GM19238 (cell line): Measurements from ENCODE around the gene INTS15.
"Not testable (repeated sequence)": the region's sequence is repeated elsewhere in the genome, so short reads cannot be mapped to it uniquely, and the experiment has no call there.

Experiments used
- DNase-seq: peaks from one replicate; pipeline ENCODE4 v3.0.0; 2011; ENCODE audit warnings: low spot score; ENCODE audit not compliant: insufficient read length

INTS15 gene

DNA sequence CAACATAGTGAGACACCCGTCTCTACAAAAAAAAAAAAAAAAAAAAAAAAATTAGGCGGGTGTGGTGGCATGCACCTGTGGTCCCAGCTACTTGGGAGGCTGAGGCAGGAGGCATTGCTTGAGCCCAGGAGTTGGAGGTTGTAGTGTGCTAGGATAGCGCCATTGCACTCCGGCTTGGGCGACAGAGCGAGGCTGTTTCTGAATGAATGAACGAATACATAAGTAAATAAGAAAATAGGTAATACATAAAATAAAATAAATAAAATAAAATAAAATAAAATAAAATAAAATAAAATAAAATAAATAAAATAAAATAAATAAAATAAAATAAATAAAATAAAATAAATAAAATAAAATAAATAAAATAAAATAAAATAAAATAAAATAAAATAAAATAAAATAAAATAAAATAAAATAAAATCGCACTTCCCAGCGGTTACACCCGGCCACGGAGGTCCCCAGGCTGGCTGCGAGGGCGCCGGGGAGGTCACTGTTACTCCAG, 12.9 kb upstream of the INTS15 start:
- not testable (repeated sequence) for DNase-seq

DNA sequence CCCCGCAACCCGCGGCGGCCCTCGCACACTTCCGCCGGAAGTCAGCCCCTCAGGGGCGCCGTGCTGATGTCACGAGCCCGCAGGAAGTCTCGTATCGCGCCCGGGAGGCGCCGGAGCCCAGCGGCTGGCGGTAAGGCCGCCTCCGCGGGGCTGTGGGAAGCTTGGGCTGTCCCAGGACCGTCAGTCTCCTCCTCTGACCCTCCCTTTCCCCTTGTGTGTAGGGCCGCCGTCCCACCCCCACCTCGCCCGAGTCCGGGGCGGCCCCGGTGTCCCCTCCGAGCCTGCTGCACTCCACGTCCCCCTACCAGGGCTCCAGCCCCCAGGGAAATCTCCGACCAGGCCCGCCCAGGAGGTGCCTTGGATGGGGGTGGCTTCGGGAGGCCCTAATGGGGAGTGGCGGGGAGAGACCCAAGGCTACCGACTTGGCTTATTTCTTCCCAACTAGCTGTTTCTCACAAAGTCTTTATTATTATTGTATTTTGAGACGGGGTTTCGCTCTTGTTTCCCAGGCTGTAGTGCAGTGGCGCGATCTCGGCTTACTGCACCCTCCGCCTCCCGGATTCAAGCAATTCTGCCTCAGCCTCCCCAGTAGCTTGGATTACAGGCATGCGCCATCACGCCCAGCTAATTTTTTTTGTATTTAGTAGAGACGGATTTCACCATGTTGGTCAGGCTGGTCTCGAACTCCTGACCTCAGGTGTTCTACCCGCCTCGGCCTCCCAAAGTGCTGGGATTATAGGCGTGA, 12.3 kb upstream of the INTS15 start, which contains the start of gene ZDHHC4:
ZDHHC4 (plus strand) TSS at position 86 of the 745 bp plus-strand sequence. CDS start 3,108 bp downstream, outside the sequence.
- DNase-seq: peak; percentile 98

DNA sequence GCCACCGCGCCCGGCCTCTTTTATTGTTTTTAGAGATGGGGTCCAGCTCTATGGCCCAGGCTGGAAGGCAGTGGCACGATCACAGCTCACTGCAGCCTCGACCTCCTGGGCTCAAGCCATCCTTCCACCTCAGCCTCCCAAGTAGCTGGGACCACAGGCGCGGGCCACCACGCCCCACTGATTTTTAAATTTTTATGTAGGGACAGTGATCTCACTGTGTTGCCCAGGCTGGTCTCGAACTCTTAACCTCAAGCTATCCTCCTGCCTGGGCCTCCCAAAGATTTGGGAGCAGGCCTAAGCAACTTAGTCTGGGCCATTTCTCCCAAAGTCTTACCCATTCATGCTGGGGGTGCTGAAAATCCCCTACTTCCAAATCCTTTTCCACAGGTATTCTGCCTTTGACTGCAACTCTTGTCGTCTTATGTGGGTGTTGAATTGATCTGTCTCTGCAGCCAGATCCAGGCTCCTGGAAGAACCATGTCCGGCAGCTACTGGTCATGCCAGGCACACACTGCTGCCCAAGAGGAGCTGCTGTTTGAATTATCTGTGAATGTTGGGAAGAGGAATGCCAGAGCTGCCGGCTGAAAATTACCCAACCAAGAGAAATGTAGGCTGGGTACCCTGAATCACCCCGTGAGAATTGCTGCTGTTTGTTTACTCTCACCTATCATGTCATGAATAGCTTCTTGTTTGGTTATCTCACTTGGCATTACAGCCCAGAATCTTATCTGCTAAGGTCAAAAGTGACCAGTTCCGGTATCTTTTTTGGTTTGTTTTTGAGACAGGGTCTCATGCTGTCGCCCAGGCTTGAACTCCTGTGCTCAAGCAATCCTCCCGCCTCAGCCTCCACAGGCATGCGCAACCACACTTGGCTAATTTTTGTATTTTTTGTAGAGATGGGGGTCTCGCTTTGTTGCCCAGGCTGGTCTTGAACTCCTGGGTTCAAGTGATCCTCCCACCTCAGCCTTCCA, 11.4 kb upstream of the INTS15 start:
- no peak for DNase-seq

DNA sequence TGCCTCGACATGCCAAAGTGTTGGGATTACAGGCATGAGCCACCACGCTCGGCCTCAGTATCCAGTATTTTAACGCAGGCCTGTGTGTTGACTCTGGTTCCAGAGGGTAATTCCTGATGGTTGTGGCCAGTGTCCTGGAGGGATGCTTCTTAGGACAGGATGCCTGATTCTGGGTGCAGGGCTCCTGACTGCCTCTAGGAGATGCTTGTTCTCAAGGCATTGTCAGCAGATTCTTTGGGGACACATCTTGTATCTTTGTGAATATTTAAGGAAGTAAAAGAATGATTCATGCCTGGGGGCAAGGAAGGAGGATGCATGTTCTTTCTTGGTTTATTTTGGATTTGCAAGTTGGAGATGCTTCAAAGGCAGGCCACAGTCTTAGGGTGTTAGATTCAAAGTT, 10.4 kb upstream of the INTS15 start:
- no peak for DNase-seq

DNA sequence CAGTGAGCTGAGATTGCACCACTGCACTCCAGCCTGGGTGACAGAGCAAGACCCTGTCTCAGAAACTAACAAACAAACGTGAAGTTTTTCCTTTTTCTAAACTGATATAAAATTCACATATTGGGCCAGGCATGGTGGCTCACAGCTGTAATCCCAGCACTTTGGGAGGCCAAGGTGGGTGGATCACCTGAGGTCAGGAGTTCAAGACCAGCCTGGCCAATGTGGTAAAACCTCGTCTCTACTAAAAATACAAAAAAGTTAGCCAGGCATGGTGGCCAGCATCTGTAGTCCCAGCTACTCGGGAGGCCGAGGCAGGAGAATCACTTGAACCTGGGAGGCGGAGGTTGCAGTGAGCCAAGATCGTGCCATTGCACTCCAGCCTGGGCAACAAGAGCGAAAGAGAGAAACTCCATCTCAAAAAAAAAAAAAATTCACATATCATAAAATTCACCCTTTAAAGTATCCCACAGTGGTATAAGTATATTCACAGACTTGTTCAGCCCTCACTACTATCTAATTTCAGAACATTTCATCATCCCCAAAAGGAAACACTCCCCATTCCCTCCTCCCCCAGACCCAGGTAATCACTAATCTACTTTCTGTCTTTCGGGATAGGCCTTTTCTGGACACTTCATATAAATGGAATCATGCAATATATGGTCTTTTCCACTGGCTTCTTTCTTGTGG, 3.9 kb upstream of the INTS15 start:
- DNase-seq: not testable (repeated sequence)

DNA sequence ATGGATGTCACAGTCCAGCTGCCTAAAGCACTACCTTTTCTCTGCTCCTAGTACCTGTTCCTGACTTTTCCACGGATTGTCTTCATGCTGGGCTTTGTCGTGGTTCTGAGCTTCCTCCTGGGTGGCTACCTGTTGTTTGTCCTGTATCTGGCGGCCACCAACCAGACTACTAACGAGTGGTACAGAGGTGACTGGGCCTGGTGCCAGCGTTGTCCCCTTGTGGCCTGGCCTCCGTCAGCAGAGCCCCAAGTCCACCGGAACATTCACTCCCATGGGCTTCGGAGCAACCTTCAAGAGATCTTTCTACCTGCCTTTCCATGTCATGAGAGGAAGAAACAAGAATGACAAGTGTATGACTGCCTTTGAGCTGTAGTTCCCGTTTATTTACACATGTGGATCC, 1.3 kb upstream of the INTS15 start:
- DNase-seq: no peak

DNA sequence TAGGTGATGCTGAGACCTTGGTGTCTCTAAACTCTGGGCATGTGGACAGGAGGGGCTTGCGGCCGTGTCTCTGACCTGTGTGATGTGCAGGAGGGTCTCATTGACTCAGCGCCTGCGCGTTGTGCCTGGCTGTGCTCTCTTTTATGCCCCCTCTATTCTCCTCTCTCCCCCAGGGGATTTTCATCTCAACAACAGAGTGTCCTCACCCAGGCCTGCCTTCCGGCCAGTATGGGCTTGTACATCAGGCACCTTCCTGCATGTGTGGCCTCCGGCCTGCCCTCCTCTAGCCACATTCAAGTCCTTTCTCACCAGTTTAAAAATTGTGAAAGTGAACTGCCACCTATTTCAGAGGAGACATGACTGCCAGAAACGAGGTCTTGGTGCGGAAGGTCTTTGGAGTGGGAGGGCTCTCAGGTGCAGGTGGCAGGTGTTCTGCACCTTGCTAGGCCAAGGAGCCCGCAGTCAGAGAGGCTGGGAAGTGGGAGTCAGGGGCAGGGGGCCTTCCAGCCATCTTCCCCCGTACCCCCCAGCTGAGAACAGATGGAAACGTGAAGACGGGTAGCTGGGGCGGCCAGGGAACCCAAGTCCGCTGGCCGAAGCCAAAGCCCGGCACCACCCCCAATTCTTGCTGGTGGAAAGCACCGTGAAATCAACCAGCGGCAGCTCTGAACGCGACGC, 531 bp upstream of the INTS15 start:
- no peak for DNase-seq

DNA sequence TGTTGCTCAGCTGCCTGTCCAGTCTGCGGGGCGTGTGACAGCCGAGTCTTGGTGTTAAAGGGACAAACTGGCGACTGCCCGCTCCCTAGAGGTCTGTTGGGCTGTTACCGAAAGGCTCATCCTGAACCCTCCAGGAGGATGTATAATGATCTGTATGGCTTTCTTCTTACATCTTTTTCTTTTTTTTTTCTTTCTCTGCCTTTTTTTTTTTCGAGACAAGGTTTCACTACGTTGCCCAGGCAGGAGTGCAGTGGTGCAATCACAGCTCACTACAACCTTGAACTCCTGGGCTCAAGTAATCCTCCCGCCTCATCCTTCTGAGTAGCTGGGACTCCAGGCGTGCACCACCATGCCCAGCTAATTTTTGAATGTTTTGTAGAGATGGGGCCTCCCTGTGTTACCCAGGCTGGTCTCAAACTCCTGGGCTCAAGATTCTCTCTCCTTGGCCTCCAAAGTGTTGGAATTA, 857 bp downstream of the INTS15 start:
- DNase-seq: no peak

DNA sequence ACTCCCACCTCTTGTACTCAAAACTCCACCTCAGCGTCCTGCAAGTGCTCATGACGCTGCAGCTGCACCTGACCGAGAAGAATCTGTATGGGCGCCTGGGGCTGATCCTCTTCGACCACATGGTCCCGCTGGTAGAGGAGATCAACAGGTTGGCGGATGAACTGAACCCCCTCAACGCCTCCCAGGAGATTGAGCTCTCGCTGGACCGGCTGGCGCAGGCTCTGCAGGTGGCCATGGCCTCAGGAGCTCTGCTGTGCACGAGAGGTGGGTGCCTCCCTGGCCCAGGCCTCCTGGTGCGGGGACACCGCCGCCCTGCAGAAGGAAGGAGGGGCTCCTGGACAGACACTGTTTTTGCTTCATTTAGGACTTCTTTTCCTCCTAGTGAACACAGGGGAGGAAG, 10.3 kb downstream of the INTS15 start:
- no peak for DNase-seq

DNA sequence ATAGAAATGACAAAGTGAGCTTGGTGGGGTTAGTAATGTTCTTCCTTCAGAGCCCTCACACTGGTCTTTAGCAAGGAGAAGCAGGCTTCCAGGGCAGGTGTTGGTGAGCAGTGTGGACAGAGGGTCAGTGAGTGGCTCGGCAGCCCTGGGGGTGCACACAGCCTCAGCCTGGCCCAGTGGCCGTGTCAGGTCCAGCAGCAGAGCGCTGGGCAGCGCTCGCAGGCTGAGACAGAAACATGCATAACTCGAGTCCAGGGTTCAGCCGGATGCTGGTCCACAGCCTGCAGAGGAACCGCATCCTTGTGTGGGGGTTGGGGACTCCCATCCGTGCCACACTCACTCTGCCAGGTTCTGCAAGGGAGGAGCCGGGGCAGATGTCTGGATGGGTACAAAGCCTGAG, 14.6 kb downstream of the INTS15 start:
- DNase-seq: no peak

DNA sequence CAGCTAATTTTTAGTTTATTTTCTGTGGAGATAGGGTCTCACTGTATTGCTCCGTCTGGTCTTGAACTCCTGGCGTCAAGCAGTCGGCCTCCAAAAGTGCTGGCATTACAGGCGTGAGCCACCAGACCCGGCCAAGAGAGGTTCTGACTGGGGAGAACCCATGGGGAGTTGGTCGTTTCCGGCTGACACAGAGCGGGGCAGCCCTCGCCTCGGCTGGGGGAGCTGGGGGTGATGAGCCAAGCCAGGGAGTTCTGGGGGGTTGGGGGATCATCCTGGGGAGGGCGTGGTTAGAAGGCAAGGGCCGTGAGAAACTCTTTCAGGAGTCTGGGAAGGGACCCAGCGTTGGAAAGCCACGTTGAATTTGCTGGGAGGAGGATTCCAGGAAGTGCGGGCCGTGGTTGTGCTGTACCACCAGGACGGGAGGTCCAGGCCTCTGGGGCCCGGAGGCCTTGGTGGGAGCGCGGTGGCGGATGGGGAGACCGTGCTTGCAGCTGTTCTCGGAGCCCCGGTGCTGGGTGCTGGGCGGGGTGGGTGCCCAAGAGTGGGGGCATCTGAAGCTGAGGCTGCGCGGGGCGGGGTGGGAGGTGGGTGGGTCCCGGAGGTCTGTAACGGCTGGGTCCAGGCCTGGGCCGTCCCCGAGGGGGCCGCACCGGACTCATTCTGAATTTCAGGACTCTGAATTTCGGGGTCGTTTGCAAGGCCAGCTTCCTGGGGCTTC, 17.2 kb downstream of the INTS15 start:
- no peak for DNase-seq

DNA sequence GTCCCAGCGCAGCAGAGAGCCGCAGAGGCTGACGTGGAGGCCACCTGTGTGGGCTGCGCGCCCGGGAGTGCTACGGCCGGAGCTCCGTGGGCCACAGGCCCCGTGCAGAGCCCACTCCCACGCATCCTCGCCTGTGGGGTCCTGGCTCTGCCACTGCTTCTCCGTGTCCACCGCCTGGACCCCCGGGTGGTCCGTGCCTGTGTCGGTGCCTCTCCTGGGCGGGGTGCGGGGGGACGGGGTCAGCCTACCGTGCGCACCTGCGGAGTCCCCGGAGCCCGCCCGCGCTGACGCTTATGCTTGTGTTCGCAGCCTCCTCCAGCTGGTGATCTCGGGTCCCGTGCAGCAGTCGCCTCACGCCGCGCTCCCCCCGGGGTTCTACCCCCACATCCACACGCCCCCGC, 17.8 kb downstream of the INTS15 start:
- no peak for DNase-seq

DNA sequence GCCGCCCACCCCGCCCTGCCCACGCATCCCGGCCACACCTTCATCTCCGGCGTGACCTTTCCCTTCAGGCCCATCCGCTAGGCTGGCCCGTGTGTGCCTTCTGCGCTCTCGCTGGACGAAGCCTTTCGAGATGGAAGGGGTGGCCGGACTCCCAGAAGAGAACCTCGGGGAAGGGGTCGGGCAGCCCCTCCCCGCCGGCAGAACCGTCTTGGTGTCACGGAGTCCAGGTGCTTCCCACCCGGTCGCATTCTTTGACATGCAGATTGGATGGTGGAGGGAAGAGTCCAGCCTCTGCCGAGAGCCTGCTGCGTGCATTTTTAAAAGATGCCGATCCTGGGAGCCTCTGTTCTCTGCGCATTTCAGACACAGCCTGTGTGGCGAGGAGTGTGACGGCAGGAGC, 18.3 kb downstream of the INTS15 start:
- DNase-seq: no peak

DNA sequence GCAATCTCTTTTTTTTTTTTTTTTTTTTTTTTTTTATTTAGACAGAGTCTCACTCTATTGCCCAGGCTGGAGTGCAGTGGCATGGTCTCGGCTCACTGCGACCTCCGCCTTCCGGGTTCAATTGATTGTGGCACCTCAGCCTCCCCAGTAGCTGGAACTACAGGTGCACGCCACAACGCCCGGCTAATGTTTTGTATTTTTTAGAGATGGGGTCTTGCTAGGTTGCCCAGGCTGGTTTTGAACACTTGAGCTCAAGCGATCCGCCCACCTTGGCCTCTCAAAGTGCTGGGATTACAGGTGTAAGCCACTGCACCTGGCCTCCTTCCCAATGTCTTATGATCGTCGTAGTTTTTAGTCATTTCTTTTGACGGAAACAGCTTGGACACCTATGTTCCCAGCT, 19.0 kb downstream of the INTS15 start:
- DNase-seq: no peak

DNA sequence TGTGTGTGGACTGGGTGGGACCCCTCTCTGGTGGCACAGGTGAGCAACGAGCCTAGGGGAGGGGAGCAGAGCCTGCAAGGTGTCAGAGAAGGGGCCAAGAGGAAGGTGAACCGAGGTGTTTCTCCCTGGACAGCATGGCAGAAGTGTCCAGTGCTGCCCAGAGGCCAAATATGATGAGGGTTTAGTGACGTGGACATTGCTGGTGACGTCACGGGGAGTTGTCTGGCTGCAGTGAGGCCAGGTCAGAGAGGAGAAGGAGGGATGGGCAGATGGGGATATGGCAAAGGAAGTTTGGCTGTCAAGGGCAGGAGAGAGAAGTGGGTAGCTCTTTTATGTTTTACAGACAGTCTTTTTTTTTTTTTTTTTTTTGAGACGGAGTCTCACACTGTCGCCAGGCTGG, 23.0 kb downstream of the INTS15 start:
- DNase-seq: no peak

DNA sequence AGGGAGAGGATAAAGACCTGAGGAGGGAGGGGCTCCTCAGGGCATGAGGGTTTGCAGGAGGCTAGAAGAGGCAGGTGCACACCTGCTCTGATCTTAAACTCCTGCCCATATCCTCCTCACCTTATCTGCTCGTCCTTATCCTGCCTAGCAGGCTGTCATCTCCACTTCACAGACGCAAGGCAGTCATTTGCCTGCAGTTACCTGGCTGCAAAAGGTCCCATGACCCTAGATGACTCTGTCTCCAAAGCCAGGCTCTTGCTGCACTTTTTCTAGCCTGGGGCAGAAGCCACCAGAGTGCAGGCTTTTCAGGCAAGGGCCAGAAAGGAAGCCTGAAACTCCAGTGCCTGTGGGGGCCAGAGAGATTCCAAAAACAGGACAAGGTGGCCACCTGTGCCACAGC, 23.9 kb downstream of the INTS15 start:
- no peak for DNase-seq

DNA sequence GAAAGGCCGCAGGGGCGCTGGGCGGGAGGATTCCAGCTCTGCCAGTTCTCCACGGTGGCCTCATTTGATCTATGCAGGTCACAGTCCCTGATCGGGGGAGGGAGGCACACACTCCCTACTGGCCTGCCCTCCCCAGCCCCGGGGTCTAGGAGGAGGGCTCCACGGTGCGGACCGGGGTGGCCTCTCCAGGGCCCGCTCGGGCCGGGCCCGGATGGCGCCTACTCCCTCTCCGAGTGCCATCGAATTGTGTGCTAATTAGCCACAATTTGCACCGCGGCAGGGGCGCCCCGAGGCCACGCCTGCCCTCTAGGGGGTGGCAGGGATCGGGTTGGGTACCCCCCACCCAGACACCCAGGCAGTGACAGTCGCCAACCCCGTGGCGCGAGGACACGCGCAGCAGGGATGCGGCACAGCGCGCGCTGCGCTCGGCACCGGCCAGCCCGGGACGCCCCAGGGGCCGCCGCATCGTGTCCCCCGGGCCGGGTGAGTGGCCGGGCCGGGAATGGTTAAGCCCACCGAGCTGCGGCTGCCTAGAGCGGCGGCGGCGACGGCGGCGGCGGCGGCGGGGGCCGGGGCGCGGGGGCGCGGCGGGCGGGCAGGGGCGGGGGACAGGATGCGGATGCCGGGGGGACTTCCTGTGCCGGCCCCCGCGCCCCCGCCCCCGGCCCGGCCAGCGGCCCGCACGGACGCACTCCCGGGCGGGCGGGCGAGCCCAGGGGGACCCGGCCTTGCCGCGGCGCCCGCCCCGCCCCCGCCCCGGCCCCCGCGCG, 25.3 kb downstream of the INTS15 start, which contains the start of gene ZNF853:
ZNF853 (plus strand) TSS at position 658 of the 770 bp plus-strand sequence. CDS start 565 bp downstream, outside the sequence.
- DNase-seq: no peak

DNA sequence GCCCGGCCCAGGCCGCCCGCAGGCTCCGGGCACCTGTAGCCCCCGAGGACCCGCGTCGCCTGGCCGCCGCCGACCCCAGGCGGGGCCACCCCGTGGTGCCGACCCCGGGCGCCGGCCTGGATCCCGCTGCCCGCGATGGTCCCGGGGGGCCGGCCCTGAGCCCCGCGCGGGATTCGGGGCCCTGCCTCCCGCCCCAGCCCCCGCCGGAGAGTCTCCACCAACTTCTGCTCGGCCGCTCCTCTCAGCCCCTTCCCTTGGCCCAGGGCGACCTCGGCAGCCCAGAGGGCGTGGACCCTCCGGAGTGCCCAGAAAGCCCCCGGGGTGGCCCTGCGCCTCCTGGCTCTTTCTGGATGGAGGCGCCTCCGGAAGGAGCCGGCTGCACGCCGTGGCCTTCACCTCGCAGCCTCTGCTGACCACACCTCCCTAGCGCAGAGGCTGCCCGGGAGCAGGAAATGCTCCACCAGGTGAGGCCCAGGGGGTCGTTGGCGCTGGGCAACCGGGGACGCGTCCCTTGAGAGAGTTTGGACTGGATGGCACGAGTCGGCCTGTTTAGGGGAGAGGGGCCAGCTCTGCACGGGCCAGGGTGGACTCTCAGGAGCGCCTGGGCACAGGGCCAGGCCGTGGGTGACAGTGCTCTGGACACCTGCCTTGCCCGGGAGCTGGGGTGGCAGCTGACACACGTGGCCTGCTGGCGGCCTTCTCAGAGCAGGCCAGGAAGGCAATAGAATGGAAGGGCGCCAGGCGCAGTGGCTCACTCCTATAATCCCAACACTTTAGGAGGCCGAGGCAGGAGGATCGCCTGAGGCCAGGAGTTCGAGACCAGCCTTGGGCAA, 26.1 kb downstream of the INTS15 start:
- DNase-seq: no peak
